ENCODE data around the gene CCNJL.

DNA sequence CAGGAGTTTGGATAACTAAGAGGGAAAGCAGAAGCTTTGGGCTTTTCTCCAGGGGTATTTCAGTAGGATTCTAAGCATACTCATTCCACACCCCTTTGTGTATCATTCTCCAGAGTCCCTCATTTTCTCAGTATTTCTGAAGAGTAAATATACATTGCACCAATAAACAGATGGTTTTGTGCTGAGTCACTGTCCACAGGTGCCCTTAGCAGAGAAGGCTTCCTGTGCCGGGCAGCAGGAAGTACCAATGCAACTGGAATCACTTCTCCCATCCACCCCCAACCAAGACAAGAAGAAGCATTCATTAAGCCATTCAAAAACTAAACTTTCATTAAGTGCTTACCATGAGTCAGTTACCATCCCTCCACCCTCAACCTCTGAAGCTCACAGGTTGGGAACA is 3.6 kb upstream of the CCNJL start:
- TF ChIP-seq, protein P1, sequence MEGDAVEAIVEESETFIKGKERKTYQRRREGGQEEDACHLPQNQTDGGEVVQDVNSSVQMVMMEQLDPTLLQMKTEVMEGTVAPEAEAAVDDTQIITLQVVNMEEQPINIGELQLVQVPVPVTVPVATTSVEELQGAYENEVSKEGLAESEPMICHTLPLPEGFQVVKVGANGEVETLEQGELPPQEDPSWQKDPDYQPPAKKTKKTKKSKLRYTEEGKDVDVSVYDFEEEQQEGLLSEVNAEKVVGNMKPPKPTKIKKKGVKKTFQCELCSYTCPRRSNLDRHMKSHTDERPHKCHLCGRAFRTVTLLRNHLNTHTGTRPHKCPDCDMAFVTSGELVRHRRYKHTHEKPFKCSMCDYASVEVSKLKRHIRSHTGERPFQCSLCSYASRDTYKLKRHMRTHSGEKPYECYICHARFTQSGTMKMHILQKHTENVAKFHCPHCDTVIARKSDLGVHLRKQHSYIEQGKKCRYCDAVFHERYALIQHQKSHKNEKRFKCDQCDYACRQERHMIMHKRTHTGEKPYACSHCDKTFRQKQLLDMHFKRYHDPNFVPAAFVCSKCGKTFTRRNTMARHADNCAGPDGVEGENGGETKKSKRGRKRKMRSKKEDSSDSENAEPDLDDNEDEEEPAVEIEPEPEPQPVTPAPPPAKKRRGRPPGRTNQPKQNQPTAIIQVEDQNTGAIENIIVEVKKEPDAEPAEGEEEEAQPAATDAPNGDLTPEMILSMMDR (IDR thresholded peaks at IDR 0.05), result no peak
- no peak for TF ChIP-seq EZH2 (IDR thresholded peaks at IDR 0.05)
- no peak for TF ChIP-seq EZH2phosphoT487 (IDR thresholded peaks at IDR 0.05)
